GM19324 (cell line): ENCODE measurements around the gene CD207.
"Not testable (repeated sequence)": the region's sequence is repeated elsewhere in the genome, so short reads cannot be mapped to it uniquely, and the experiment has no call there.

Experiments used
- ATAC-seq: cut with Tn5 transposase; IDR thresholded peaks from one replicate; pipeline ENCODE4 v1.9.1; 2021; ENCODE audit warnings: mild to moderate bottlenecking, moderate library complexity; ENCODE audit not compliant: unreplicated experiment, low FRiP score

The CD207 gene

DNA sequence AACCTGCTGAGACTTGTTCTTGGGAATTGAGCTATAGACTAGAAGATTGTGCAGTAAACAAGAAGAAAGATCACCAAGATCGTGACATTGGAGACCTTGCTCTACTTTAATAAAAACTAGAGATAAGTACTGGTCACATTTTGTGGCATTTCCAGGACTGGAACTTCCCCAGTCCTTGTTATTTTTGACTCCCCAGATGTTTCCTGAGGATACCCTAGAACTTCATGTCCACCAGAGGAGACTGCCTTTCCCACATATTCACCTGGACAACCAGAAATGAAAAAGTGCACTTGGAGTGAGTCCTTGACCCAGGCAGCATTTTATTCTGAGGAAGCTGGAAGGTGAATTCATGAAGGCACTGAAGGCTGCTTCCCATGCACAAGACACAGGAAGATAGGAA lies 5.7 kb downstream of the CD207 start:
- no peak for ATAC-seq

GRCh38 chr2:70828914-70829824 lies 6.4 kb downstream of the CD207 start:
- ATAC-seq: no peak

DNA sequence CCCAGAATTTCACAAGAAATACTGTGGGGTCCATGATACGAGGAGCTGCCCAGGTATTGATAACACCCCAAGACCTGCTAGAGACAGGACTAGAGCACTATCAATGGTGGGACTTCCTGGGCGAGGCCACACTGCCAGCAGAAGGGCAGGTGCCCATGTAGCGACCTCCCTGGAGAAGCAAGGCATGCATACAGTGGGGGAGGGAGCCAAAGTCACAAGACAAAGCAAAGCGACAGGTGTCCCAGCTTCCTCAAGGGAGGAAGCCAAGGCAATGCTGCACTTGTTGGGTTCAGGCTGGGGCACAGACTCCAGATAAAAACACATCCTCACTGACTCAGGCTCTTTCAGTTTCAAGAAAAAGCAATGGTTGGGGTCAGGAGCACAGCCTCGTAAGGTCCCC lies 7.5 kb downstream of the CD207 start:
- no peak for ATAC-seq

- ATAC-seq: no peak
Observed at GRCh38 chr2:70827388-70827787, 8.2 kb downstream of the CD207 start.

GRCh38 chr2:70826696-70827350 lies 8.8 kb downstream of the CD207 start:
- no peak for ATAC-seq

GRCh38 chr2:70823249-70823648 lies 12.4 kb downstream of the CD207 start:
- no peak for ATAC-seq

DNA sequence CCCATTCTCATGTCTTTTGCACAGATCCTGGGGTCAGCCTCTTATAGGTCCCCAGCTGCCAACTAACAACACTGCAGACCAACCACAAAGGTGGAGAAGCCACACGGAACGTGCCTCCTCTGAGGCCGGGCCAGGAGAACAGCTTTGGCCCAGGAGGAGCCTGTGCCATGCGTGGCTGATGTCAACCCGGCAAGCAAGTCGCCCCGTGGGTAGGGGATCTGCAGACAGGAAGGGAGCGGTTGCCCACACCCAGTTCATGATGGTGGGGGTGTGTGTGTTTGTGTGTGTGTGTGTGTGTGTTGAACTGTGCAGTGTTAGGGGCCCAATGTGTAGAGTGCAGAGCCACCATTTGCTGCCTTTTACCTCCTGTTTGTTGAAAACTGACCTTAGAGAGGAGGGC lies 12.8 kb downstream of the CD207 start:
- no peak for ATAC-seq

DNA sequence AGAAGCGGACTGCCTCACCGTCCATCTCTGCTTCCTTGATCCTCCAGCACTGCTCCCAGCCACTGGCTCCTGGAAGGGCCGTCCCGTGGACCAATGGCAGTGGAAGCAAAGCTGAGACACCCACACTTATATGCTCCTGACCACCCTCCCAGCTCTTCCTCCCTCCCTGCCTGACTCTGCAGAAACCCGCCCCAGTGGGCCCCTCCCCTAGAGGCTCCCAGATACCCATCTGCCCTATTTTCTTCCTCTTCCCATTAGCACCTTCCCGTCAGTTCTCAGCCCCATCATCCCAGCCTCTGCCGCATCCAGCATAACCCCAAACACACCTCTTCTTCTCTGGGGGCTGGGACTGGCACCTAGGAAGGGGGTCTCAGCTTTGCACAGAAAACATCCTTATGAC lies 15.1 kb downstream of the CD207 start, which contains the start of gene CLEC4F:
CLEC4F (minus strand) TSS at position 101 of the 400 bp plus-strand sequence; CDS start at position 25, 76 bp downstream.
- no peak for ATAC-seq

DNA sequence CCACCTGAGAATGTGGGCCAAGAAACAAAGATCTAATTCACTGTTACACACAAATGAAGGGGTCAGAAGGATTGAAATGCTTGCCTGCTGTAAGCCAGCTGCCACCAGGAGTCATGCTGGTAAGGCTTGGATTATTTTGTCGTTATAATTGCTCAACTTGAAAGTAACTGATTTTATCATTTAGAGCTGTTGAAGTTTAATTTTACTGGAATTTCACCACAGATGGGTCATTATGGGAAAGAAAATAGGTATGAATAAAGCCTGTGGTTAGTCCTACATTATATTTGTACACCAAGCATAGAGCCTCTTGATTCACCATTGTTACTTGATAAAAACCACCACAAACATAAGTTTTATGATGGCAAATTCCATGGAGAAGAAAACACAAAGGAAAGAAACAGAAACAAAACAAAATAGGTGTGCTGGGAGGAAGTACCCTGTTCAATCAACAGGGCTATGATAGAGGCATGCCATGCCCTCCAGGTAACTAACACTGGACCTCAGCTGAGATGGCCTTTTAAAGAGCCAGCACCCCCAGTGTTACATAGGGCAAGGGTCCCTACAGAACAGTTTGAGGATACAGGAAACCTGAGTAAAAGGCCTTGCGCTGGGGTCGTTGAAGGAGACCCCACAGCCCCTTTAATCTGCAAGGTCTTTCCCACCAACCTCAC lies 18.2 kb downstream of the CD207 start:
- ATAC-seq: no peak

DNA sequence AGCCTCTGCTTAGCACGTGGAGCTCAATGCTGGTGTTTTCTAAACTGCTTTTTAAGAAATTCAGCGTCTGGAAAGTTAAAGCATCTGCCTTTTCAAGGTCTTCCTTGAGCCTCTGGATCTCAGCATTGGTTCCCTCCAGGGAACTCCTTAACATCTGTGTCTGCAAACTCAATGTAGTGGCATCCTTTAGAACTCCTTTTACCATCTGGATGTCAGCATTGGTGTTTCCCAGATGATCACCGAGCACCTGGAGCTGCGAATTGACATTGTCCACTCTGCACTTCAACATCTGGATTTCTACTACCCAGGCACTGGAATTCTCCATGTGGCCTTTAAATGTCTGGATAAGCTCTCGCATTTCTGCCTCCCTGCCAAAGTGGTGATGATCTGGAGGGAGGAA lies 18.9 kb downstream of the CD207 start:
- no peak for ATAC-seq

GRCh38 chr2:70808983-70809958 lies 26.3 kb downstream of the CD207 start:
- no peak for ATAC-seq

DNA sequence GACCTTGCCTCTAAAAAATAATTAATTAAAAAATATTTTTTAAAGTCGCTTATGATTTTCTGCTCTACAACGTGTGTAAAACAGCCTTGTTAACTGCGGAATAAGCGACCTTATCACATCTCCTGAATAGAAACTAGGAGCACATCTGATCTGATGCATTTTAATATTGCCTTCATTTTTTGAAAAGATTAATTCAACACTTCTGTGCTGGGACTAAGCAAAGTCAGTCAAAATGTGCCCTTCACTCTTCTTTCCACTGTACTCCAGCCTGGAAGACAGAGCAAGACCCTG lies 27.8 kb downstream of the CD207 start:
- ATAC-seq: no peak

DNA sequence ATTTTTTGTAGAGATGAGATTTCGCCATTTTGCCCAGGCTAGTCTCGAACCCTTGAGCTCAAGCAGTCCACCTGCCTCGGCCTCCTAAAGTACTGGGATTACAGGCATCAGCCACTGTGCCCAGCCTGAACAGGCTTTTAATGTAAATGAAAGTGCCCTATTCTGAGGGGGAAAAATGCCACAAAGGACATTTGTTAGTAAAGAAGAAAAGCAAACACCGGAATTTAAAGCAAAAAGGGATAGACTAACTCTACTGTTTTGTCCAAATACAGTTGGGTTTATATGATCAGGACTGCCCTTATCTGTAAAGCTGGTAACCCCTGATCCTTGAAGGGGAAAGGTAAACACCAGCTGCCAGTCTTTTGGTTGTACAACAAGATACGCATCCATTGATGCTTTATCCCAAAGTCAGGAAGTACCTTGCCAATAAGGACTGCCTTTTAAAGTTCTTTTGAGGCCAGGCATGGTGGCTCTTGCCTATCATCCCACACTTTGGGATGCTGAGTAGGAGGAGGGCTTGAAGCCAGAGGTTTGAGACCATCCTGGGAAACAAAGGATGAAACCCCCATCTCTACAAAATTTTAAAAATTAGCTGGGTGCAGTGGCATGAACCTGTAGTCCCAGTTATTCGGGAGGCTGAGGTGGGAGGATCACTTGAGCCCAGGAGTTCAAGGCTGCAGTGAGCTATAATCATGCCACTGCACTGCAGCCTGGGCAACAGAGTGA lies 28.4 kb downstream of the CD207 start:
- no peak for ATAC-seq

- ATAC-seq: no peak
Observed at GRCh38 chr2:70806620-70807019, 29.0 kb downstream of the CD207 start.

GRCh38 chr2:70806013-70806412 lies 29.6 kb downstream of the CD207 start:
- ATAC-seq: no peak

DNA sequence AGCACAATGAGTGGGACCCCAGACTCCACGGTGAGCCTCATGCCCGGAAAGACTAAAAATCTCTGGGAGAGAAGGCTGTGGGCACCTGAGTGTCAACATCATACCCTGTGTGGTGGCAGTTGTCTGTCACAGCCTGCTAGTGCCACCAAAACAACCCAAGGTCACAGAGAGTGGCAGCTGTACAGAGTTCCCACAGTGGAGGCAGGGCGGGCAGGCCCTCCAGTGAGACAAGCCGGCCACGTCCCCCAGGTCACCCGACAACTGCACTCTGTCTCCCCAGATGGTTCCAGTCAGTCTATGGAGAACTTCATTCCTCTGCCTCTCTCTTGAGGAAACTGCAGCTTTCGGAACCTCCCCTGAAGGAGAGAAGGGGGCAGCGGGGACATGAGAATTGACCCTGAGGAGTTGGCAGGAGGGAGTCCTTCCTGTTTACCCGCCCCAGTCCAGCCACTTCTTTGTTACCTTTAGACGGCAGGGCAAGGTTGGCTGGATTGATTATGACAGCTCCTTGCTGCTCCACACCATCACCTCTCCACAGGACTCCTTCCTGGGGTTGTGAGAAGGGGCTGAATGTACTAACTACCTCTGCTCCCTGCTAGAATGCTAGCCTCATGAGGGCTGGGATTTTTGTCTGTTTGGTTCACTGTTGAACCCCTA lies 33.9 kb downstream of the CD207 start:
- ATAC-seq: no peak

GRCh38 chr2:70799706-70800105 lies 35.9 kb downstream of the CD207 start:
- ATAC-seq: no peak

DNA sequence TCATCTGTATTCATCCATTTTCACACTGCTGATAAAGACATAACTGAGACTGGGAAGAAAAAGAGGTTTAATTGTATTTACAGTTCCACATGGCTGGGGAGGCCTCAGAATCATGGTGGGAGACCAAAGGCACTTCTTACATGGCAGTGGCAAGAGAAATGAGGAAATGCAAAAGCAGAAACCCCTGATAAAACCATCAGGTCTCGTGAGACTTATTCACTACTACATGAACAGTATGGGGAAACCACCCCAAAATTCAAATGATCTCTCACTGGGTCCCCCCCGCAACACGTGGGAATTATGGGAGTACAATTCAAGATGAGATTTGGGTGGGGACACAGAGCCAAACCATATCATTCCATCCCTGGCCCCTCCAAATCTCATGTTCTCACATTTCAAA lies 37.6 kb downstream of the CD207 start:
- ATAC-seq: not testable (repeated sequence)

DNA sequence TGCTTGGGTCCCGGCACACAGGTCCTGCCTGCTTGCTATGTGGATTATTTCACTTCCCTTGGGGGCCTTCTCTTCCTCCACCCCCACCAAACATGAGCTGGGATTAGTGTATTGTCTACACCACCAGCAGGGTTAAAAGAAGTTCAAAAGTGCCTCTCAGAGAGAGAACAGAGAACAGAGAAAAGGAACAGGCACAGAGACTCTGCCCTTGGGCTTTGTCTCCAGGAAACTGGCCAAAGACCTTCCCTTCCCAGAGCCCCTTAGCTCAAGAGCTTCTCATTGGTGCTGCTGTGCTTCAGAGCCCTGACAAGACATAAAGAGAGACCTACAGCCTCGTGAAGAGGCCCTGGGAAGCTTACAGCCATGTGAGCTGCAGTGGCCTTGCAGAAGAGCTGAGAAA lies 38.1 kb downstream of the CD207 start:
- no peak for ATAC-seq
